ENCODE results near the gene BLACAT1. TPM values are rescaled to one million over a fixed set of nuclear protein-coding genes. Genes with fewer than 3 reads are reported as not detected.

BLACAT1 gene
- total RNA-seq, 1 donor from 2014 or later: 13.9 TPM

DNA sequence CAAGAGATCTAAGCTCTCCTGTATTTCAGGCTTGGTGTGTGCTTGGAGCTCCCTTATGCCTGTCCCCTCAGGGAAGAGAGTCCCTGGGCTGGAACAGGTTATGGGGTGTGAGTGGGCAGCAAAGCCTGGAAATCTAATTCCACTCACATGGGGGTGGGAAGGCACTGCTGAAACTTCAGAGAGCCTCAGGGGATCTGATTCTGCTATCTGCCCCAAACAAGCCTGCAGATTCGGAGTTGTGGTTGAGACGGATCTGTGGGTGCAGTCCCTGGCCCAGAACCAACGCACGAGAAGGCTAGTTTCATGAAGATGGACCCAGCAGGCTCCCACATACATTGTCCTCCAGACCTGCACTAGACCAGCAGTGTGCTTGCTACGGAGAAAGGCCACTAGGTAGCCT is 2.9 kb downstream of the BLACAT1 start:
- no peak for TF ChIP-seq EZH2 (IDR thresholded peaks at IDR 0.05)
- TF ChIP-seq, protein P1, sequence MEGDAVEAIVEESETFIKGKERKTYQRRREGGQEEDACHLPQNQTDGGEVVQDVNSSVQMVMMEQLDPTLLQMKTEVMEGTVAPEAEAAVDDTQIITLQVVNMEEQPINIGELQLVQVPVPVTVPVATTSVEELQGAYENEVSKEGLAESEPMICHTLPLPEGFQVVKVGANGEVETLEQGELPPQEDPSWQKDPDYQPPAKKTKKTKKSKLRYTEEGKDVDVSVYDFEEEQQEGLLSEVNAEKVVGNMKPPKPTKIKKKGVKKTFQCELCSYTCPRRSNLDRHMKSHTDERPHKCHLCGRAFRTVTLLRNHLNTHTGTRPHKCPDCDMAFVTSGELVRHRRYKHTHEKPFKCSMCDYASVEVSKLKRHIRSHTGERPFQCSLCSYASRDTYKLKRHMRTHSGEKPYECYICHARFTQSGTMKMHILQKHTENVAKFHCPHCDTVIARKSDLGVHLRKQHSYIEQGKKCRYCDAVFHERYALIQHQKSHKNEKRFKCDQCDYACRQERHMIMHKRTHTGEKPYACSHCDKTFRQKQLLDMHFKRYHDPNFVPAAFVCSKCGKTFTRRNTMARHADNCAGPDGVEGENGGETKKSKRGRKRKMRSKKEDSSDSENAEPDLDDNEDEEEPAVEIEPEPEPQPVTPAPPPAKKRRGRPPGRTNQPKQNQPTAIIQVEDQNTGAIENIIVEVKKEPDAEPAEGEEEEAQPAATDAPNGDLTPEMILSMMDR (IDR thresholded peaks at IDR 0.05): no peak
- TF ChIP-seq EZH2phosphoT487 (IDR thresholded peaks at IDR 0.05): no peak
- no peaks in the 10 kb centered on the region for H3K27me3 ChIP-seq

DNA sequence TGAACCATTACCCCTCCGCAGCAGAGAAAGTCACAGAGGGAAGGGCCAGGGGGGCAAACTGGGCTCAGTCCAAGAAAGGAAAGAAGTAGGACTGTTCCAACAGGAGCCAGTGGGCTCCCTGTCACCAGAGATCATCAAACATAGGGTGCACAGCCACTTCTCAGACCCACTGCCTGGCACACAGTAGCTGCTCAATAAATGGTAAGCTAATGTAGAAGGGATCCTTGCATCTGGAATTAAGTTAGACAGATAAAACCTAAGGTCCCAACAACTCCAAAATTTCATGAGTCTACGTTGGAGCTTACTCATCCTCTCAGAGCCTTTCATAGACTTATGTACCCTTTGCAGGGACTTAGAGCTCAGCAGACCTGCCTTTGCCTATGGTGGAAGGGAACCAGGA is 3.5 kb downstream of the BLACAT1 start:
- H4K20me1 ChIP-seq (ENCODE audit: low read depth): peaks cover 70% of the 10 kb centered on the region
- TF ChIP-seq, protein P1 (IDR thresholded peaks at IDR 0.05): no peak
- no peak for TF ChIP-seq EZH2phosphoT487 (IDR thresholded peaks at IDR 0.05)
- TF ChIP-seq EZH2 (IDR thresholded peaks at IDR 0.05): no peak
- Mint-ChIP-seq H3K27me3 (ENCODE audit: insufficient read depth, low read depth) (peaks cover 9% of the 10 kb centered on the region), H3K4me3 (peak overlapping the region; percentile 89), H3K36me3 (peaks cover 5% of the 10 kb centered on the region), H3K9me3 (no peaks in the 10 kb centered on the region), H3K4me1 (peaks cover 73% of the 10 kb centered on the region), H3K27ac (peak overlapping the region; percentile 7)
- peaks cover 50% of the 10 kb centered on the region for H3K79me2 ChIP-seq (ENCODE audit: low read depth)
- H3K36me3 ChIP-seq: no peaks in the 10 kb centered on the region
- peak overlapping the region; percentile 87 for H3K27ac ChIP-seq
- H3K9ac ChIP-seq: no peak overlapping the region
- no peak overlapping the region for H2AFZ ChIP-seq (replicated peaks)
- peaks cover 75% of the 10 kb centered on the region for H3K4me1 ChIP-seq
- DNase-seq (ENCODE audit: low spot score): no peak
- H3F3A ChIP-seq (ENCODE audit: low read depth): peaks cover 92% of the 10 kb centered on the region
- no peaks in the 10 kb centered on the region for H3K9me3 ChIP-seq (ENCODE audit: low read depth)
- H3K4me2 ChIP-seq: peak overlapping the region; percentile 72
- H3K4me3 ChIP-seq: peak overlapping the region; percentile 37
- H3K27me3 ChIP-seq: no peaks in the 10 kb centered on the region

More for the DNA sequence above, 2.9 kb downstream of the BLACAT1 start:
- no peaks in the 10 kb centered on the region for H3K9me3 ChIP-seq (ENCODE audit: low read depth)
- no peak for DNase-seq (ENCODE audit: low spot score)
- peaks cover 50% of the 10 kb centered on the region for H3K79me2 ChIP-seq (ENCODE audit: low read depth)
- Mint-ChIP-seq H3K4me3 (peak overlapping the region; percentile 60), H3K36me3 (peaks cover 5% of the 10 kb centered on the region), H3K27ac (peak overlapping the region; percentile 33), H3K9me3 (no peaks in the 10 kb centered on the region), H3K4me1 (peaks cover 72% of the 10 kb centered on the region), H3K27me3 (ENCODE audit: insufficient read depth, low read depth) (peaks cover 11% of the 10 kb centered on the region)
- peaks cover 92% of the 10 kb centered on the region for H3F3A ChIP-seq (ENCODE audit: low read depth)
- no peaks in the 10 kb centered on the region for H3K36me3 ChIP-seq
- H3K4me3 ChIP-seq: peak overlapping the region; percentile 85
- H3K27ac ChIP-seq: peak overlapping the region; percentile 87
- no peak overlapping the region for H2AFZ ChIP-seq (replicated peaks)
- no peak overlapping the region for H3K9ac ChIP-seq
- H3K4me1 ChIP-seq: peaks cover 74% of the 10 kb centered on the region
- peak overlapping the region; percentile 86 for H3K4me2 ChIP-seq
- H4K20me1 ChIP-seq (ENCODE audit: low read depth): peaks cover 70% of the 10 kb centered on the region

DNA sequence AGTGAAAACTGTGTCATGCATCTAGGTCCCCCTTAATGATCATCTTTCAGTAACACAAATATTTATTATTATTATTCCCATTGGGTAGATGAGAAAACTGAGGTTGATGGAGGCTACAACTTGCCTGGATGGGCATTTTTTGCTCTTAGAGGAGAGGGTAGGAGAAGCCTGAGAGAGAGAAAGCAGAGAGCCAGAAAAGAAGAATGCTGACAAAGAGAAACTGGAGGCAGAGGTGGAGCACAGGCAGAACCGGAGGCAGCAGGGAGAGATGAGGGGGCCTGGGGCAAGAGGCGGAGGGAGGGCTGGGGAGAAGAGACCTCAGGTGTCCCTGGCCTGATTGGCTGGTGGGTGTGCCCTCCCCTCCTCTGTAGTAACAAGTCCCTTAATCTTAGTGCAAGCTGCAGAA is 4.1 kb downstream of the BLACAT1 start:
- peaks cover 6% of the 10 kb centered on the region for H3K36me3 Mint-ChIP-seq
- Histone ChIP-seq H3K4me1 (peaks cover 79% of the 10 kb centered on the region), H3K79me2 (ENCODE audit: low read depth) (peaks cover 50% of the 10 kb centered on the region), H3K27ac (peak overlapping the region; percentile 87), H3K27me3 (no peaks in the 10 kb centered on the region), H3K9ac (no peak overlapping the region), H4K20me1 (ENCODE audit: low read depth) (peaks cover 75% of the 10 kb centered on the region), H3F3A (ENCODE audit: low read depth) (peaks cover 92% of the 10 kb centered on the region), H3K4me2 (peak overlapping the region; percentile 72), H3K36me3 (no peaks in the 10 kb centered on the region), H3K4me3 (peak overlapping the region; percentile 37), H2AFZ (replicated peaks) (no peak overlapping the region), H3K9me3 (ENCODE audit: low read depth) (no peaks in the 10 kb centered on the region)
- peak overlapping the region; percentile 89 for H3K4me3 Mint-ChIP-seq
- peak overlapping the region; percentile 84 for H3K27ac Mint-ChIP-seq
- H3K9me3 Mint-ChIP-seq: no peaks in the 10 kb centered on the region
- peak; percentile 86 for DNase-seq (ENCODE audit: low spot score)
- peaks cover 79% of the 10 kb centered on the region for H3K4me1 Mint-ChIP-seq
- TF ChIP-seq EZH2phosphoT487 (IDR thresholded peaks at IDR 0.05): no peak
- no peak for TF ChIP-seq EZH2 (IDR thresholded peaks at IDR 0.05)
- peaks cover 9% of the 10 kb centered on the region for H3K27me3 Mint-ChIP-seq (ENCODE audit: insufficient read depth, low read depth)

DNA sequence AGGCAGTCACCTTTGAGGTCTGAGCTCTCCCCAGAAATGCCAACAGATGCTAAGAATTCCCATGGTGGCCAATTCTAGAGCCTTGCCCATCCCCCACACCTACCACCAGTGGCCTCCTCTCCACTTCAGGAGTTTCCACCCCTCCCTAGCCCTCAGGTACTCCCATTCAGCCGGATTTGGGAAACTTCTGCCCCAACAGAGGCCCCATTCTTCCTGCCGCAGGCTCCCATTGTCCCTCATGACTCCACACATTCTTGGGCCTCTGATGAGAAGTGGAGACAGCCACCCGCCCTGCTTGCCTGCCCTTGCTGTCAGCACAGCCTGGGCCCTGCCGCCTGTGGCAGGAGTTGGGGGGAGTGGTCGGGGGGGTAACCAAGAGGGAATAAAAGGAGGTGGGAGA is 4.6 kb downstream of the BLACAT1 start:
- peaks cover 84% of the 10 kb centered on the region for H3K4me1 Mint-ChIP-seq
- H3K4me2 ChIP-seq: peak overlapping the region; percentile 72
- peak overlapping the region; percentile 37 for H3K4me3 ChIP-seq

More for the DNA sequence above, 4.6 kb downstream of the BLACAT1 start:
- peaks cover 46% of the 10 kb centered on the region for H3K79me2 ChIP-seq (ENCODE audit: low read depth)
- peaks cover 92% of the 10 kb centered on the region for H3F3A ChIP-seq (ENCODE audit: low read depth)
- Mint-ChIP-seq H3K27me3 (ENCODE audit: insufficient read depth, low read depth) (peaks cover 9% of the 10 kb centered on the region), H3K9me3 (no peaks in the 10 kb centered on the region), H3K36me3 (peaks cover 6% of the 10 kb centered on the region), H3K27ac (peak overlapping the region; percentile 84), H3K4me3 (peak overlapping the region; percentile 89)
- H3K9me3 ChIP-seq (ENCODE audit: low read depth): no peaks in the 10 kb centered on the region
- TF ChIP-seq, protein P1 (IDR thresholded peaks at IDR 0.05): no peak
- TF ChIP-seq EZH2phosphoT487 (IDR thresholded peaks at IDR 0.05): no peak
- TF ChIP-seq EZH2 (IDR thresholded peaks at IDR 0.05): no peak
- no peaks in the 10 kb centered on the region for H3K27me3 ChIP-seq
- no peak overlapping the region for H2AFZ ChIP-seq (replicated peaks)
- peak overlapping the region; percentile 87 for H3K27ac ChIP-seq
- H3K4me1 ChIP-seq: peaks cover 85% of the 10 kb centered on the region
- H4K20me1 ChIP-seq (ENCODE audit: low read depth): peaks cover 75% of the 10 kb centered on the region
- peak; percentile 81 for DNase-seq (ENCODE audit: low spot score)
- H3K9ac ChIP-seq: no peak overlapping the region
- H3K36me3 ChIP-seq: no peaks in the 10 kb centered on the region
